Peyer's patch (tissue), 4 donors: ENCODE results near the gene KIAA0319L.

ENCODE experiments used
- POLR2A ChIP-seq, 2 donors: fragments of 450-650 bp; IDR thresholded peaks; one replicate each; pipeline ENCODE4 v1.5.1; 2017; ENCODE audit warnings: antibody characterized with exemption in 2 of 2, mild to moderate bottlenecking in 2 of 2, moderate library complexity in 2 of 2
- TF ChIP-seq, protein P1 (sequence below), 6 experiments: fragments of 450-650 bp in 4 of 6; fragments of 200-600 bp in 2 of 6; sonication (generic) in 1 of 6; IDR thresholded peaks; one replicate each; pipeline ENCODE4 v1.5.1; 2017 to 2019; ENCODE audit warnings: antibody characterized with exemption in 6 of 6, mild to moderate bottlenecking in 3 of 6, moderate library complexity in 1 of 6

DNA sequence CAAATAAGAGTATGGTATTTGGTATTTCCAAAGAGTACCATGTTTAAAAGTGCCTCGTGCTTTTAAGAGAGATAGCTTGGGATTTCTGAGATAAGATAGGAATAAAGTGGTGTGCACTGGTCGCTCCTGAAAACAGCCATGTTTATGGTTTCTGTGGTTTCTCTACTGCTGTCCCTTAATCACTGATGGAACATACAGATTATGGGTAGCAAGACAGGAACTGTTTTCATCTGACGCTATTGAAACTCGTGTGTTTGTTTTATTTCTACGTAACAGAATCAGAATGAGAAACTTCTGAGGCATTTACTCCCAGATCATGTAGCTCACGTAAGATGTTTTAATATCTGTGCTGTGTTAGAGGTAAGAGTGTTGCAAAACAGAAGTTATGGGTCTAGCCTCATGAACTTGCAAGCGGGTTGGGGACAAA, 126.0 kb downstream of the KIAA0319L start:
- no peak for TF ChIP-seq POLR2A (IDR thresholded peaks at IDR 0.05)
- TF ChIP-seq, protein P1, sequence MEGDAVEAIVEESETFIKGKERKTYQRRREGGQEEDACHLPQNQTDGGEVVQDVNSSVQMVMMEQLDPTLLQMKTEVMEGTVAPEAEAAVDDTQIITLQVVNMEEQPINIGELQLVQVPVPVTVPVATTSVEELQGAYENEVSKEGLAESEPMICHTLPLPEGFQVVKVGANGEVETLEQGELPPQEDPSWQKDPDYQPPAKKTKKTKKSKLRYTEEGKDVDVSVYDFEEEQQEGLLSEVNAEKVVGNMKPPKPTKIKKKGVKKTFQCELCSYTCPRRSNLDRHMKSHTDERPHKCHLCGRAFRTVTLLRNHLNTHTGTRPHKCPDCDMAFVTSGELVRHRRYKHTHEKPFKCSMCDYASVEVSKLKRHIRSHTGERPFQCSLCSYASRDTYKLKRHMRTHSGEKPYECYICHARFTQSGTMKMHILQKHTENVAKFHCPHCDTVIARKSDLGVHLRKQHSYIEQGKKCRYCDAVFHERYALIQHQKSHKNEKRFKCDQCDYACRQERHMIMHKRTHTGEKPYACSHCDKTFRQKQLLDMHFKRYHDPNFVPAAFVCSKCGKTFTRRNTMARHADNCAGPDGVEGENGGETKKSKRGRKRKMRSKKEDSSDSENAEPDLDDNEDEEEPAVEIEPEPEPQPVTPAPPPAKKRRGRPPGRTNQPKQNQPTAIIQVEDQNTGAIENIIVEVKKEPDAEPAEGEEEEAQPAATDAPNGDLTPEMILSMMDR (IDR thresholded peaks at IDR 0.05) = no peak
